IMR-90 (cell line): ENCODE results near the gene ADRA1B. TPM values are rescaled to one million over a fixed set of nuclear protein-coding genes. Genes with fewer than 3 reads are reported as not detected.

Source experiments
- ATAC-seq: fragments of 200-7000 bp; cut with Tn5 transposase; 2 replicates; pipeline ENCODE4 v1.9.1; 2020; ENCODE audit warnings: low read depth, mild to moderate bottlenecking, moderate library complexity
- BruUV-seq: library from RNA; stranded (reverse); fragments of 400-500 nt; replicated peaks from 2 replicates; lab custom pipeline; 2021; lab: Mats Ljungman, UMichigan
- CTCF ChIA-PET: fragments of 300-600 bp; formaldehyde crosslinking; extraction: SDS; loops from one replicate; lab custom pipeline; 2021; ENCODE audit warnings: antibody characterized with exemption; lab: Yijun Ruan, JAX
- POLR2A ChIA-PET: fragments of 300-600 bp; sonication (Branson Sonifier 250); formaldehyde crosslinking; loops from one replicate; lab custom pipeline; 2022; ENCODE audit warnings: antibody characterized with exemption; ENCODE audit not compliant: unreplicated experiment; lab: Charles Lee
- DNase-seq: peaks from one replicate; pipeline ENCODE4 v3.0.0; 2013
- H2AFZ ChIP-seq: replicated peaks from 2 replicates; pipeline ENCODE3; 2013; ENCODE audit warnings: low read length, mild to moderate bottlenecking; ENCODE audit not compliant: poor library complexity
- H2AK5ac ChIP-seq: 2 replicates; pipeline ENCODE4 v1.6.1; 2013; ENCODE audit warnings: low read depth, low read length, inconsistent platforms
- H2AK9ac ChIP-seq: replicated peaks from 2 replicates; pipeline ENCODE3; 2013; ENCODE audit warnings: mild to moderate bottlenecking, low read depth, low read length, moderate library complexity; ENCODE audit not compliant: poor library complexity
- H2BK120ac ChIP-seq: 2 replicates; pipeline ENCODE4 v1.6.1; 2013; ENCODE audit warnings: low read depth, low read length, inconsistent platforms
- H2BK15ac ChIP-seq: 3 replicates; pipeline ENCODE4 v1.6.1; 2013; ENCODE audit warnings: low read depth, low read length, inconsistent platforms
- H2BK20ac ChIP-seq: 2 replicates; pipeline ENCODE4 v1.6.1; 2013; ENCODE audit warnings: low read depth, mild to moderate bottlenecking, inconsistent platforms, low read length, moderate library complexity
- H2BK5ac ChIP-seq: 2 replicates; pipeline ENCODE4 v1.6.1; 2013; ENCODE audit warnings: mild to moderate bottlenecking, low read depth, low read length, inconsistent platforms; ENCODE audit not compliant: poor library complexity, severe bottlenecking
- H3K14ac ChIP-seq: replicated peaks from 2 replicates; pipeline ENCODE4 v1.6.1; 2013; ENCODE audit warnings: low read depth, low read length, inconsistent platforms
- H3K18ac ChIP-seq: 2 replicates; pipeline ENCODE4 v1.6.1; 2013; ENCODE audit warnings: low read depth, low read length, control low read depth
- H3K23ac ChIP-seq: 2 replicates; pipeline ENCODE4 v1.6.1; 2013; ENCODE audit warnings: low read depth, low read length, inconsistent platforms
- H3K27ac ChIP-seq: 2 replicates; pipeline ENCODE4 v1.5.1; 2013; ENCODE audit warnings: mild to moderate bottlenecking, control low read depth, low read length; ENCODE audit not compliant: insufficient read depth
- H3K27me3 ChIP-seq: 2 replicates; pipeline ENCODE4 v1.6.1; 2013; ENCODE audit warnings: low read length; ENCODE audit not compliant: control insufficient read depth, insufficient read depth
- H3K36me3 ChIP-seq: 2 replicates; pipeline ENCODE4 v1.6.1; 2013; ENCODE audit warnings: low read length, mixed read lengths; ENCODE audit not compliant: control insufficient read depth, insufficient read depth
- H3K4ac ChIP-seq: 2 replicates; pipeline ENCODE4 v1.6.1; 2013; ENCODE audit warnings: low read depth, low read length, inconsistent platforms
- H3K4me1 ChIP-seq: 2 replicates; pipeline ENCODE4 v1.6.1; 2013; ENCODE audit warnings: low read length, mixed read lengths; ENCODE audit not compliant: control insufficient read depth, insufficient read depth
- H3K4me2 ChIP-seq: 2 replicates; pipeline ENCODE4 v1.6.1; 2013; ENCODE audit warnings: low read depth, mild to moderate bottlenecking, control low read depth, low read length, moderate library complexity
- H3K4me3 ChIP-seq: 2 replicates; pipeline ENCODE4 v1.5.1; 2013; ENCODE audit warnings: low read depth, mild to moderate bottlenecking, control low read depth, low read length, moderate library complexity; ENCODE audit not compliant: insufficient read depth
- H3K56ac ChIP-seq: 2 replicates; pipeline ENCODE4 v1.6.1; 2013; ENCODE audit warnings: low read length, inconsistent platforms; ENCODE audit not compliant: insufficient read depth; ENCODE audit errors: extremely low read depth
- H3K79me1 ChIP-seq, 2 experiments: 2 replicates each; pipeline ENCODE4 v1.6.1; 2013; ENCODE audit warnings: low read length in 2 of 2, inconsistent platforms in 1 of 2, low read depth in 1 of 2
- H3K9ac ChIP-seq: 2 replicates; pipeline ENCODE4 v1.6.1; 2013; ENCODE audit warnings: low read depth, low read length, control low read depth
- H3K9me1 ChIP-seq: 2 replicates; pipeline ENCODE4 v1.6.1; 2013; ENCODE audit warnings: low read length, inconsistent platforms; ENCODE audit not compliant: insufficient read depth
- H3K9me3 ChIP-seq: 2 replicates; pipeline ENCODE4 v1.6.1; 2013; ENCODE audit warnings: low read length; ENCODE audit not compliant: control insufficient read depth, insufficient read depth
- H4K20me1 ChIP-seq: 2 replicates; pipeline ENCODE4 v1.6.1; 2013; ENCODE audit warnings: low read length, inconsistent platforms; ENCODE audit not compliant: insufficient read depth
- H4K5ac ChIP-seq: 2 replicates; pipeline ENCODE4 v1.6.1; 2013; ENCODE audit warnings: mild to moderate bottlenecking, low read depth, low read length, control low read depth
- H4K8ac ChIP-seq, 2 experiments: 2 replicates each; pipeline ENCODE4 v1.6.1; 2013; ENCODE audit warnings: low read depth in 2 of 2, low read length in 2 of 2, control low read depth in 1 of 2, inconsistent platforms in 1 of 2
- H4K91ac ChIP-seq: 2 replicates; pipeline ENCODE4 v1.6.1; 2013; ENCODE audit warnings: low read depth, low read length, inconsistent platforms; ENCODE audit not compliant: insufficient read depth
- BHLHE40 ChIP-seq: fragments of 150-350 bp; IDR thresholded peaks from 2 replicates; pipeline ENCODE4 v1.6.1; 2016; ENCODE audit warnings: mild to moderate bottlenecking, low read depth, low read length
- CEBPB ChIP-seq: IDR thresholded peaks from 2 replicates; pipeline ENCODE4 v1.6.1; 2012; ENCODE audit warnings: low read depth, low read length, improper control_type of control experiment
- CHD1 ChIP-seq: IDR thresholded peaks from 2 replicates; pipeline ENCODE4 v1.6.1; 2012; ENCODE audit warnings: low read depth, low read length, improper control_type of control experiment
- ELK1 ChIP-seq: fragments of 150-350 bp; IDR thresholded peaks from 2 replicates; pipeline ENCODE4 v1.6.1; 2016; ENCODE audit warnings: low read depth, mild to moderate bottlenecking, low read length, moderate library complexity, borderline replicate concordance
- FOS ChIP-seq: fragments of 150-350 bp; IDR thresholded peaks from 2 replicates; pipeline ENCODE4 v1.6.1; 2016; ENCODE audit warnings: low read depth, low read length
- MAFK ChIP-seq: IDR thresholded peaks from 2 replicates; pipeline ENCODE4 v1.6.1; 2012; ENCODE audit warnings: low read depth, low read length, improper control_type of control experiment
- MAZ ChIP-seq: IDR thresholded peaks from 2 replicates; pipeline ENCODE4 v1.6.1; 2012; ENCODE audit warnings: low read depth, mild to moderate bottlenecking, low read length, improper control_type of control experiment, moderate library complexity, borderline replicate concordance
- MXI1 ChIP-seq: IDR thresholded peaks from 2 replicates; pipeline ENCODE4 v1.6.1; 2012; ENCODE audit warnings: low read depth, mild to moderate bottlenecking, low read length, moderate library complexity, borderline replicate concordance
- NFE2L2 ChIP-seq: fragments of 150-350 bp; IDR thresholded peaks from 2 replicates; pipeline ENCODE4 v1.6.1; 2016; ENCODE audit warnings: low read depth, mild to moderate bottlenecking, low read length
- POLR2A ChIP-seq: IDR thresholded peaks from 2 replicates; pipeline ENCODE4 v1.6.1; 2012; ENCODE audit warnings: mild to moderate bottlenecking, low read depth, low read length
- RAD21 ChIP-seq: IDR thresholded peaks from 2 replicates; pipeline ENCODE4 v1.6.1; 2012; ENCODE audit warnings: low read length, improper control_type of control experiment
- RCOR1 ChIP-seq: IDR thresholded peaks from 2 replicates; pipeline ENCODE4 v1.6.1; 2012; ENCODE audit warnings: mild to moderate bottlenecking, low read length, improper control_type of control experiment; ENCODE audit not compliant: insufficient replicate concordance
- RFX5 ChIP-seq: IDR thresholded peaks from 2 replicates; pipeline ENCODE4 v1.8.0; 2012; ENCODE audit warnings: low read depth, mild to moderate bottlenecking, low read length, moderate library complexity
- SMC3 ChIP-seq: fragments of 150-350 bp; IDR thresholded peaks from 2 replicates; pipeline ENCODE4 v1.6.1; 2016; ENCODE audit warnings: low read depth, mild to moderate bottlenecking, antibody characterized with exemption, low read length, moderate library complexity
- USF2 ChIP-seq: fragments of 150-350 bp; IDR thresholded peaks from 2 replicates; pipeline ENCODE4 v1.6.1; 2017; ENCODE audit warnings: mild to moderate bottlenecking, antibody characterized with exemption, low read length, low read depth
- WGBS, 2 experiments: methylation state at CpG; one replicate each; pipeline versions ENCODE4 v1.1.5 to v1.1.7; 2013; ENCODE audit warnings: missing lambda C conversion rate in 2 of 2; ENCODE audit not compliant: insufficient read length in 1 of 2; ENCODE audit errors: extremely low coverage in 2 of 2; 5-methylcytosine and 5-hydroxymethylcytosine counted together
- dilution Hi-C: fragments of 300-500 bp; cut with HindIII; formaldehyde crosslinking; loops from one replicate; pipeline ENCODE4 v1.14.3; 2018; ENCODE audit warnings: low sequenced_read_pairs; ENCODE audit not compliant: unreplicated experiment
- in situ Hi-C: fragments of 300-500 bp; cut with MboI; formaldehyde crosslinking; loops from 3 replicates; pipeline ENCODE4 v1.14.3; 2019; ENCODE audit warnings: low sequenced_read_pairs, inconsistent platforms, mixed read lengths
- intact Hi-C: fragments of 100-400 bp; cut with micrococcal nuclease; formaldehyde crosslinking; loops from 2 replicates; pipeline ENCODE4 v1.10.0; 2022
- polyA plus RNA-seq, 3 experiments: library from polyadenylated mRNA; depleted of rRNA; stranded (reverse); fragments of >200 nt; gene quantifications; 2 replicates each; pipeline ENCODE4 v1.2.3, GENCODE V29; 2012; ENCODE audit warnings: low replicate concordance in 1 of 3
- total RNA-seq: library from RNA; depleted of rRNA; stranded (reverse); fragments of >200 nt; gene quantifications from 2 replicates; pipeline ENCODE4 v1.2.3, GENCODE V29; 2012

ADRA1B gene
- total and polyA plus RNA-seq, 2 of the 4 experiments (the other 2 are of a cell fraction): 0.18 to 1.5 TPM

- peak overlapping the region; percentile 40; the same call in 1 of the 2 replicates for H4K5ac ChIP-seq
- no peak for DNase-seq
- intact Hi-C loops (no loop called here), dilution Hi-C loops (no loop called here), in situ Hi-C loops (loop anchor here (25.0 kb wide), 1 partner anchor 793 kb away; no protein-coding TSS in a partner anchor)
- H2BK5ac ChIP-seq: no peak overlapping the region
- no peak overlapping the region for H3K4me2 ChIP-seq
- peak overlapping the region; percentile 82; the same call in 2 of the 3 replicates for H2BK15ac ChIP-seq
- peak overlapping the region; percentile 81 for H3K14ac ChIP-seq
- peak overlapping the region; percentile 61; the same call in 1 of the 2 replicates for H3K23ac ChIP-seq
- H2BK120ac ChIP-seq: peak overlapping the region; percentile 90
- ChIA-PET CTCF (interaction anchor here (1.1 kb wide), 1 partner anchor 32 kb away, joined by 3 read pairs; no protein-coding TSS in a partner anchor), POLR2A (no interaction called here)
- H3K36me3 ChIP-seq: no peaks in the 10 kb centered on the region
- ATAC-seq: no peak
- peak overlapping the region; percentile 48; the same call in 1 of the 2 replicates for H3K18ac ChIP-seq
- peaks cover 17% of the 10 kb centered on the region for H3K9me1 ChIP-seq
- no peak overlapping the region for H3K56ac ChIP-seq
- H2AFZ ChIP-seq: no peak overlapping the region
- H3K27ac ChIP-seq: no peak overlapping the region
- H3K27me3 ChIP-seq: no peaks in the 10 kb centered on the region
- H2BK20ac ChIP-seq: peak overlapping the region; percentile 88
- no peaks in the 10 kb centered on the region for H3K9me3 ChIP-seq
- no peak overlapping the region for H3K9ac ChIP-seq
- H3K4me3 ChIP-seq: no peak overlapping the region
- peaks cover 10% of the 10 kb centered on the region; the same call in 1 of the 2 replicates for H3K4me1 ChIP-seq
- no peak overlapping the region for H2AK9ac ChIP-seq
- peak overlapping the region; percentile 64 for H2AK5ac ChIP-seq
- H4K91ac ChIP-seq: peak overlapping the region; percentile 89
- no TSS peak for BruUV-seq
- H3K79me1 ChIP-seq: no peaks in the 10 kb centered on the region
- no peak overlapping the region; a peak in 1 of 4 replicates for H4K8ac ChIP-seq
- WGBS, 2 experiments: 93% methylated on average over 3 of the region's 6 CpGs; no CpG with 5 or more reads in 1 of the 2 experiments
- peak overlapping the region; percentile 74 for H3K4ac ChIP-seq
- H4K20me1 ChIP-seq: no peaks in the 10 kb centered on the region
- TF ChIP-seq RAD21 (no peak), FOS (no peak), MXI1 (no peak), MAZ (no peak), RCOR1 (no peak), CEBPB (no peak), RFX5 (no peak), ELK1 (no peak), SMC3 (no peak), MAFK (no peak), CHD1 (no peak), USF2 (no peak), POLR2A (no peak), NFE2L2 (no peak), BHLHE40 (no peak)
Measured at GRCh38 chr5:159955056-159955624, 38.9 kb downstream of the ADRA1B start.
